Endothelial cell of umbilical vein (primary cell): ENCODE measurements around the gene KCNC1.

Experiments
- EZH2 ChIP-seq: IDR thresholded peaks from 2 replicates; pipeline ENCODE4 v1.6.1; 2012; ENCODE audit warnings: borderline replicate concordance, low read depth, mild to moderate bottlenecking, moderate library complexity, low read length, inconsistent platforms; ENCODE audit not compliant: severe bottlenecking
- FOS ChIP-seq: IDR thresholded peaks from 2 replicates; pipeline ENCODE4 v1.6.1; 2011; ENCODE audit warnings: mild to moderate bottlenecking, low read length, moderate library complexity, borderline replicate concordance; ENCODE audit not compliant: insufficient read depth
- GATA2 ChIP-seq: IDR thresholded peaks from 2 replicates; pipeline ENCODE4 v1.7.0; 2011; ENCODE audit warnings: low read depth, mild to moderate bottlenecking, moderate library complexity, mixed read lengths, low read length; ENCODE audit not compliant: insufficient read length, insufficient read depth
- JUN ChIP-seq: IDR thresholded peaks from 2 replicates; pipeline ENCODE4 v1.6.1; 2011; ENCODE audit warnings: borderline replicate concordance, low read depth; ENCODE audit not compliant: insufficient read length, insufficient read depth
- POLR2A ChIP-seq: IDR thresholded peaks from 2 replicates; pipeline ENCODE4 v1.6.1; 2012; ENCODE audit warnings: low read depth, mild to moderate bottlenecking, control low read depth, low read length
- POLR2AphosphoS5 ChIP-seq: IDR thresholded peaks from 2 replicates; pipeline ENCODE4 v1.6.1; 2012; ENCODE audit warnings: low read depth, mild to moderate bottlenecking, control low read depth, low read length, moderate library complexity; ENCODE audit not compliant: insufficient read depth
- TF ChIP-seq, protein P1 (sequence below), 2 donors: IDR thresholded peaks; 1 replicate in 1 of 2; 2 replicates in 1 of 2; pipeline ENCODE4 v1.5.1; 2011; ENCODE audit warnings: low read length in 2 of 2, mild to moderate bottlenecking in 2 of 2, moderate library complexity in 2 of 2, control low read depth in 1 of 2, inconsistent platforms in 1 of 2, low read depth in 1 of 2; ENCODE audit not compliant: insufficient read depth in 1 of 2; ENCODE audit errors: extremely low read depth in 1 of 2
- TF ChIP-seq, protein P2 (sequence below): IDR thresholded peaks from 2 replicates; pipeline ENCODE4 v1.6.1; 2011; ENCODE audit not compliant: insufficient read depth, insufficient read length

DNA sequence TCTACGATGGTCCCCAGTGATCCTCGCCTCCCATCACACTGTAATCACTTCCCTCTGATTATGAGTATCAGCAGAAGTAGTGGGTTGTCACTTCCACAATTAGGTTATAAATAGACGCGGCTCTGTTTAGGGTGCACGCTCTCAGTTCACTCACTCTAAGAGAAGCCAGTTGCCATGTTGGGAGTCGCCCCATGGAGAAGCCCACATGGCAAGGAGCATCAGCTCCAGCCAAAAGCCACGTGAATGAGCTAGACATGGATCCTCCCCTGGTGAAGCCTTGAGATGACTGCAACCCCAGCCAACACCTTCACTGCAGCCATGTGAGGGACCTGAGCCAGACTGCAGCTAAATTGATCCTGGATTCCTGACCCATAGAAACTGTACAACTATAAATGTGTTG lies 41.6 kb upstream of the KCNC1 start:
- TF ChIP-seq POLR2A (no peak), JUN (no peak), POLR2AphosphoS5 (no peak), EZH2 (no peak), GATA2 (no peak), FOS (no peak)
- TF ChIP-seq, protein P1, sequence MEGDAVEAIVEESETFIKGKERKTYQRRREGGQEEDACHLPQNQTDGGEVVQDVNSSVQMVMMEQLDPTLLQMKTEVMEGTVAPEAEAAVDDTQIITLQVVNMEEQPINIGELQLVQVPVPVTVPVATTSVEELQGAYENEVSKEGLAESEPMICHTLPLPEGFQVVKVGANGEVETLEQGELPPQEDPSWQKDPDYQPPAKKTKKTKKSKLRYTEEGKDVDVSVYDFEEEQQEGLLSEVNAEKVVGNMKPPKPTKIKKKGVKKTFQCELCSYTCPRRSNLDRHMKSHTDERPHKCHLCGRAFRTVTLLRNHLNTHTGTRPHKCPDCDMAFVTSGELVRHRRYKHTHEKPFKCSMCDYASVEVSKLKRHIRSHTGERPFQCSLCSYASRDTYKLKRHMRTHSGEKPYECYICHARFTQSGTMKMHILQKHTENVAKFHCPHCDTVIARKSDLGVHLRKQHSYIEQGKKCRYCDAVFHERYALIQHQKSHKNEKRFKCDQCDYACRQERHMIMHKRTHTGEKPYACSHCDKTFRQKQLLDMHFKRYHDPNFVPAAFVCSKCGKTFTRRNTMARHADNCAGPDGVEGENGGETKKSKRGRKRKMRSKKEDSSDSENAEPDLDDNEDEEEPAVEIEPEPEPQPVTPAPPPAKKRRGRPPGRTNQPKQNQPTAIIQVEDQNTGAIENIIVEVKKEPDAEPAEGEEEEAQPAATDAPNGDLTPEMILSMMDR (IDR thresholded peaks at IDR 0.05; ENCODE audit: extremely low read depth in 1 of 2, insufficient read depth in 1 of 2, low read depth in 1 of 2, low read length in 2 of 2) = no peak
- TF ChIP-seq, protein P2, sequence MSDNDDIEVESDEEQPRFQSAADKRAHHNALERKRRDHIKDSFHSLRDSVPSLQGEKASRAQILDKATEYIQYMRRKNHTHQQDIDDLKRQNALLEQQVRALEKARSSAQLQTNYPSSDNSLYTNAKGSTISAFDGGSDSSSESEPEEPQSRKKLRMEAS = no peak
